HUES64 (cell line): ENCODE data around the gene IPO4.

Source experiments
- H3K27ac ChIP-seq: 2 replicates; pipeline ENCODE4 v1.7.0; 2013; ENCODE audit warnings: low read depth, low read length, inconsistent platforms
- H3K27me3 ChIP-seq: 2 replicates; pipeline ENCODE4 v1.6.1; 2013; ENCODE audit warnings: mild to moderate bottlenecking, low read length; ENCODE audit not compliant: insufficient read depth
- H3K36me3 ChIP-seq: 2 replicates; pipeline ENCODE4 v1.6.1; 2013; ENCODE audit warnings: mild to moderate bottlenecking, low read length; ENCODE audit not compliant: insufficient read depth
- H3K4me1 ChIP-seq: 2 replicates; pipeline ENCODE4 v1.6.1; 2013; ENCODE audit warnings: mild to moderate bottlenecking, low read length, moderate library complexity; ENCODE audit not compliant: insufficient read depth
- H3K4me3 ChIP-seq: 2 replicates; pipeline ENCODE4 v1.5.1; 2013; ENCODE audit warnings: mild to moderate bottlenecking, low read length, moderate library complexity
- H3K9ac ChIP-seq: 2 replicates; pipeline ENCODE4 v1.6.1; 2013; ENCODE audit warnings: mild to moderate bottlenecking, low read depth, low read length
- H3K9me3 ChIP-seq: 2 replicates; pipeline ENCODE4 v1.6.1; 2013; ENCODE audit warnings: low read depth, low read length; ENCODE audit not compliant: insufficient read depth
- WGBS: fragments of 150-250, 120-280 bp; methylation state at CpG from one replicate; pipeline ENCODE4 v1.1.7; 2013; ENCODE audit warnings: missing lambda C conversion rate; 5-methylcytosine and 5-hydroxymethylcytosine counted together

Gene IPO4

DNA sequence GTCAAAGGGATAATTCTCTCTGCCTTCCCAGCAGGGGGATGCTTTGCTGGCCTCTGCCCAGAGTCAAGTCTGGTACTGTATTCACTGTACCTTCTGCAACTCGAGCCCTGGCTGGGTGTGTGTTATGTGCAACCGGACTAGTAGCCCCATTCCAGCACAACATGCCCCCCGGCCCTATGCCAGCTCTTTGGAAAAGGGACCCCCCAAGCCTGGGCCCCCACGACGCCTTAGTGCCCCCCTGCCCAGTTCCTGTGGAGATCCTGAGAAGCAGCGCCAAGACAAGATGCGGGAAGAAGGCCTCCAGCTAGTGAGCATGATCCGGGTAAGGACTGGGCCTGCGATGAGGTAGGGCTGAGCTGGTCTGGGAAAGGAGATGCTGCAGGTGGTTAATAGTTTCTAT is 38.0 kb downstream of the IPO4 start:
- Histone ChIP-seq H3K4me3 (no peak overlapping the region), H3K36me3 (peaks cover 61% of the 10 kb centered on the region), H3K9ac (no peak overlapping the region), H3K4me1 (peaks cover 8% of the 10 kb centered on the region; the same call in 1 of the 2 replicates), H3K9me3 (no peaks in the 10 kb centered on the region), H3K27ac (no peak overlapping the region), H3K27me3 (no peaks in the 10 kb centered on the region)
- WGBS: 96% methylated on average over 9 of the region's 9 CpGs

DNA sequence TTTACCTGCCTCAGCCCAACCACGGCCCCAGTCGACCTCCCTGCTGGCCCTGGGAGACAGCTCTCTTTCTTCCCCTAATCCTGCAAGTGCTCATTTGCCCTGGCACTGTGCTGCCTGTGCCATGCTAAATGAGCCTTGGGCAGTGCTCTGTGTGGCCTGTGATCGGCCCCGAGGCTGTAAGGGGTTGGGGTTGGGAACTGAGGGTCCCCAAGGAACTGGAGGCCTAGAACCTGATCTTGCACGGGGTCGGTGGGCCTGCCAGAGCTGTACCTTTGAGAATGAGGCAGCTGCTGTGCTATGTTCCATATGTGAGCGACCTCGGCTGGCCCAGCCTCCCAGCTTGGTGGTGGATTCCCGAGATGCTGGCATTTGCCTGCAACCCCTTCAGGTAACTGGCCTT is 38.6 kb downstream of the IPO4 start:
- Histone ChIP-seq H3K4me3 (no peak overlapping the region), H3K9me3 (no peaks in the 10 kb centered on the region), H3K27ac (no peak overlapping the region), H3K9ac (no peak overlapping the region), H3K36me3 (peaks cover 56% of the 10 kb centered on the region), H3K27me3 (no peaks in the 10 kb centered on the region), H3K4me1 (peaks cover 10% of the 10 kb centered on the region; the same call in 1 of the 2 replicates)
- 94% methylated on average over 9 of the region's 9 CpGs for WGBS

DNA sequence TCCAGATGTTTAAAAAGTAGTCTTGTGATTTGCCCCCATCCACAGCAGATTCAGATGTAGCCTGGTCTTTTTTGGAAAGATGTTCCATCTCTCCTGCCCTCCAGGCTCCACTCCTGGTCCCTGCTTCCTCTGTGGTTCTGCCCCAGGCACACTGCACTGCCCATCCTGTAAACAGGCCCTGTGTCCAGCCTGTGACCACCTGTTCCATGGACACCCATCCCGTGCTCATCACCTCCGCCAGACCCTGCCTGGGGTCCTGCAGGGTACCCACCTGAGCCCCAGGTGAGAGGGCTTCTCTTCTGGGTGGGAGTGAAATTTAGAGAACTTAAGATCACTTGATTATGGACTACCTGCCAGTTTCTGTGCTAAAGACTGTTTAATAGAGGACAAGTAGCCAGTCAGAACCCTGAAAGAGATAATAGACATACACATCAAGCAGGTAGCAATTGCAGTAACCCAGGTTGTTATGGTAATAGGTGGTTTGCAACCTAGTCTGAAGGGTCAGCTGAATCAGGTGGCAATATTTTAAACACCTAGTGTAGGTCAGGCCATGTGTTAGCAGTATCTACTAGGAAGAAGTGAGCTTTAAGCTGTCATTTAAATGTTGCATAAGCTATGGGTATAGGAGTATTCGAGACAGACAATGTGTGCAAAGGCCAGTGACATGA is 39.2 kb downstream of the IPO4 start:
- no peaks in the 10 kb centered on the region for H3K27me3 ChIP-seq
- no peaks in the 10 kb centered on the region for H3K9me3 ChIP-seq
- H3K36me3 ChIP-seq: peaks cover 56% of the 10 kb centered on the region
- peaks cover 10% of the 10 kb centered on the region; the same call in 1 of the 2 replicates for H3K4me1 ChIP-seq
- no peak overlapping the region for H3K4me3 ChIP-seq
- no peak overlapping the region for H3K27ac ChIP-seq
- WGBS: 95% methylated on average over 3 of the region's 3 CpGs
- no peak overlapping the region for H3K9ac ChIP-seq

DNA sequence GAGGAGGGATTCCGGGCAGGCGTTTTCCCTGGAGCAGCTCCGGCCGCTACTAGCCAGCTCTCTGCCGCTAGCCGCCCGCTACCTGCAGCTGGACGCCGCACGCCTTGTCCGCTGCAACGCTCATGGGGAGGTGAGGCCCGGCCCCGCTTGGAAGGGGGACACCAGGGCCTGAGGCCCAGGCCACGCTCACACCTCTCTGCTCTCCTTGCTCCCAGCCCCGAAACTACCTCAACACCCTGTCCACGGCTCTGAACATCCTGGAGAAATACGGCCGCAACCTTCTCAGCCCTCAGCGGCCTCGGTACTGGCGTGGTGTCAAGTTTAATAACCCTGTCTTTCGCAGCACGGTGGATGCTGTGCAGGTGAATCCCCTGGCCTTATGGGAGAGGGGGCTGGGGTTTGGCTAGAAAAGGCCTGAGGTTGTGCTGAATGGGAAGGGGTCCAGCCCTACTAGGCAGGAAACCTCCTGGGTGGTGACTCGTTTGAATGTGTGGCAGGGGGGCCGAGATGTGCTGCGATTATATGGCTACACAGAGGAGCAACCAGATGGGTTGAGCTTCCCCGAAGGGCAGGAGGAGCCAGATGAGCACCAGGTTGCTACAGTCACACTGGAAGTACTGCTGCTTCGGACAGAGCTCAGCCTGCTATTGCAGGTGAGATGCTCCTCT is 40.7 kb downstream of the IPO4 start:
- peaks cover 63% of the 10 kb centered on the region for H3K36me3 ChIP-seq
- no peaks in the 10 kb centered on the region for H3K27me3 ChIP-seq
- H3K27ac ChIP-seq: no peak overlapping the region
- peak overlapping the region; percentile 80 for H3K9ac ChIP-seq
- H3K9me3 ChIP-seq: no peaks in the 10 kb centered on the region
- peaks cover 10% of the 10 kb centered on the region; the same call in 1 of the 2 replicates for H3K4me1 ChIP-seq
- peak overlapping the region; percentile 91 for H3K4me3 ChIP-seq
- WGBS: 10% methylated on average over 29 of the region's 29 CpGs

DNA sequence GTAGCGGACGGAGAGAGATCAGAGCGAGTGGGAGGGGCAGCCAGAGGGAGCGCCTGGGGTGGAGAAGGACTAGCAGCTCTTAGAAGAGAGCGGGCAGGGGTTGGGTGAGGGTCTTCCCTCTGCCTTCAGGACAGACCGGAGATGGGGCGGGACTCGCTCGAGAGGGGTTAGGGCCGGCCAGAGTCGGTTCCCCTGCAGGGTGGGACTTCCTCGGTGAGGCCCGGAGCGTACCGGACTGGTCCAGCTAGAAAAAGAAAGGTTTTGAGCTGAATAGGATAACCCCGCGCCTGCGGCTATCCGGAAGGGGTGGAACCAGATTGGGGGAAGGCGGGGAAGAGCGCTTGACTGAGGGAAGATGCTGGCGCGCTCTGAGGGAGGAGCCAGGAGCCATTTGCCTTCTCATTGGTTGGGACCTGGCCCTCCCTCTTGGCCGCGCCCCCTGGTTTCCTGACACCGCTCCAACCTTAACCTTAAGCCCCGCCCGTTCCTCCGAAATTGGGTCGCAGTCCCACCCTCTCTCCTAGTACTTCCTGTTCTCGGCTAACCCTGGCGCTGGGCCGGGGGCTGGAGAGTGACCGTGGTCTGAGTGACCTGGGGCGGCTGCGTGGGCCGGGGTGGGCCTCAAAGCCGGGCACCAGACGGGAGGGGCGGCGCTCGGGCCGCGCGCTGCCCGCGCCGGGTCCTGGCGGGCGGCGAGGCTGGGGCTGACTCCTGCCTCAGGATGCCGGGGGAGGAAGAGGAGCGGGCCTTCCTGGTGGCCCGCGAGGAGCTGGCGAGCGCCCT is 41.4 kb downstream of the IPO4 start, which contains the start of gene RNF31:
TSS of gene RNF31 (plus strand) at position 521 of the 783 bp plus-strand sequence. CDS start at position 722, 201 bp downstream.
- Histone ChIP-seq H3K9ac (peak within 1 kb of the TSS; percentile 83), H3K27ac (peak within 1 kb of the TSS; percentile 54), H3K36me3 (peaks cover 55% of the 10 kb centered on the region), H3K4me1 (peaks cover 10% of the 10 kb centered on the region; the same call in 1 of the 2 replicates), H3K9me3 (no peaks in the 10 kb centered on the region), H3K27me3 (no peaks in the 10 kb centered on the region), H3K4me3 (peak within 1 kb of the TSS; percentile 92)
- WGBS: under 1% methylated on average over 57 of the region's 57 CpGs

DNA sequence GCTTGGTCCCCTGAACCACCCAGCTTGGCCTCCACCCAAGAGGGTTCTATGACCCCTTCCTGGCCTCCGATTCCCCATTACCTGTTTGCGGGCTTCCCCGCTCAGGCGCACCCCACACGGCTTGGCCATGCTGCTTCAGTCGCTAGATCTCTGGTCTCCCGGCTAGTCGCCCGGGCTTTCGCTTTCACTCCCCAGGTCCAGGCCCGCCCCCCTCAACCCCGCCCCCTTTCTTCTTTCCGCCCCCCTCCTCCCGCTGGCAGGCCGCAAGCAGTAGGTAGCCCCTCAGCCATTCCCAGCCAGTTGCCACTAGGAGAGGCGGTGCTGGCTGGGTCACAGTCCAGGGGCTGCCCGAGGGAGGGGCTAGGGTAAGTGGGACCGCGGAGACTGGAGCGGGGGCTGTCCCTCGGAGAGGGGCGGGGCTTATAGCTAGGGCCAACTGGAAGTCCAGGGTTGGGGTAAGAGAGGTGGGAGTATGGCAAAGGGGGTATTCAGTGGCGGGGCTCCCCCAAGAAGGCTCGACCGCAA is 42.1 kb downstream of the IPO4 start, which contains the start of gene PSME2:
TSS of gene PSME2 (minus strand) at position 158 of the 525 bp plus-strand sequence. CDS start at position 129, 29 bp downstream.
- WGBS: 1% methylated on average over 22 of the region's 25 CpGs
- H3K27ac ChIP-seq: peak within 1 kb of the TSS; percentile 54

DNA sequence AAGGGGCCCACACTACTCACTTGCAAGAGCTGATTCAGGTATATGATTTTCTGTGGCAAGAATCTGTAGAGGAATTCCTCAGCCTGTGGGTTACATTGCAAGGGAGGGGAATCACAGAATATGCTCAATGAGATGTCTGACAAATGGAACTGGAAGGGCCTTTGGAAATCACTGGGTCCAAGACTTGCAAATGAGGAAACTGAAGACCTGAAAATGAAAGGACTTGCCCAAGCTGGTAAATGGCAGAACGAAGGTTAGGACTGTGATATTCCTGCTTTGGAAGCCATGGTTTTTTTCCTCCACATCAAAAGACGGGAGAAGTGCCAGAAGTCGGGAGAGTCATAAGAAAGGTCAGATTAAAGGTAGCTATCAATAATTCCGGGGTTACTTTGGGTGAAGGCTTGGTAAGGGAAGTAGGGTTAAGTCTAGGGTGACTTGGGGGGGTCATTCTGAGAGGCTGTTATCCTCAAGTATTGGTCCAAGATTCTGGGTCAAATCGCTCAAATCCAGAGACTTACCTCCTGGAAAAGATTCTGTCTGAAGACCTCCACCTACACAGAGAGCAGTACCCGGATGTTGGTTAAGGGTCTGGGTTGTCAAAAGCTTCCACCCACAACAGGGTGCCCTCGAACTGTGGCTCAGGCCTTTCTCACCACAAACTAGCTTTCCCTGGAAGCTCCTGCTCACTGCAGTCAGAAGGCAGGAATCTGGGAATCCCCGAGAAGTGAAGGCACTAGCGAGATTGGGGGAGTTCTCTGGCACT is 42.7 kb downstream of the IPO4 start:
- Histone ChIP-seq H3K36me3 (peaks cover 42% of the 10 kb centered on the region), H3K4me3 (peak overlapping the region; percentile 92), H3K9me3 (no peaks in the 10 kb centered on the region), H3K27ac (peak overlapping the region; percentile 50; the same call in 1 of the 2 replicates), H3K9ac (peak overlapping the region; percentile 83), H3K27me3 (no peaks in the 10 kb centered on the region), H3K4me1 (peaks cover 10% of the 10 kb centered on the region; the same call in 1 of the 2 replicates)
- WGBS: 46% methylated on average over 7 of the region's 9 CpGs

More for the DNA sequence above, 42.1 kb downstream of the IPO4 start, which contains the start of gene PSME2:
- Histone ChIP-seq H3K27me3 (no peaks in the 10 kb centered on the region), H3K4me1 (peaks cover 10% of the 10 kb centered on the region; the same call in 1 of the 2 replicates), H3K4me3 (peak within 1 kb of the TSS; percentile 92), H3K36me3 (peaks cover 49% of the 10 kb centered on the region), H3K9ac (peak within 1 kb of the TSS; percentile 83), H3K9me3 (no peaks in the 10 kb centered on the region)

DNA sequence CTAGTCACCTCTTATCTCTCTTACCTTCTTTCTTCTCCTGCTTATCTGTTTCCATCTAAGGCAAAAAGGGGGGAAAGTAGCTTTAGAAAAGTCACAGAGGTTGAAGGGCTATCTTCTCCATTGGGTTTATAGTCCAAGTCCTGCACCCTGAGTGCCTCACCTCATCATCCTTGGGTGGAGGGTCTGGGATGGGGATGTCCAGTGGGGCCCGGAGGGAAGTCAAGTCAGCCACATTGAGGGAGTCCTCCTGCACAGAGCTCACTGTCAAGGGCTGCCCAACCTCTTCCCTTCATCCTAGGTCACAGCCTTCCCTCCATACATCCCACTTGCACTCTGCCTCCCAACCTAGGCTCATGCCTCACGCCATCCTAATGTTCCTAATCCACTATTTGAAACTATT is 43.4 kb downstream of the IPO4 start:
- no peak overlapping the region for H3K27ac ChIP-seq
- no peak overlapping the region for H3K9ac ChIP-seq
- 0 out of 2 replicates have a peak overlapping the region, but pooled peaks have one; percentile 92 for H3K4me3 ChIP-seq
- H3K27me3 ChIP-seq: no peaks in the 10 kb centered on the region
- H3K4me1 ChIP-seq: peaks cover 10% of the 10 kb centered on the region; the same call in 1 of the 2 replicates
- 91% methylated on average over 2 of the region's 2 CpGs for WGBS
- peaks cover 36% of the 10 kb centered on the region for H3K36me3 ChIP-seq
- no peaks in the 10 kb centered on the region for H3K9me3 ChIP-seq

DNA sequence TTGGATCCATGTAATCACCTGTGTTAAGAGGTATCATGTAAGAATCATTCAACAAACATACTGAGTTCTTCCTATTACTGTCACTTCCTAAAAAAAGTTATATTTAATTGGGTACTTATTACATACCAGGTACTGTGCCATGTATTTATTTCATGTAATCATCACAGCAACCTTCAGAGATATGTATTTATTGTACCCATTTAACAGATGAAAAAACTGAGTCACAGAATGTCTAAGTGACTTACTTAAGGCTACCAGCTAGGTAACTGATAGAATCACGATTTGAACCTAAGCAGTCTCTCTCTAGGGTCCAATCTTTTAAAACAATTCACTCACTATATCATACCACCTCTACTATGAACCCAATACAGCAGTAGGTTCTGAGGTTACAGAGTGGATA is 44.2 kb downstream of the IPO4 start:
- Histone ChIP-seq H3K27me3 (no peaks in the 10 kb centered on the region), H3K27ac (no peak overlapping the region), H3K4me1 (peaks cover 10% of the 10 kb centered on the region; the same call in 1 of the 2 replicates), H3K4me3 (no peak overlapping the region), H3K9me3 (no peaks in the 10 kb centered on the region), H3K36me3 (peaks cover 33% of the 10 kb centered on the region), H3K9ac (no peak overlapping the region)
- WGBS: 100% methylated on average over 1 of the region's 1 CpG

DNA sequence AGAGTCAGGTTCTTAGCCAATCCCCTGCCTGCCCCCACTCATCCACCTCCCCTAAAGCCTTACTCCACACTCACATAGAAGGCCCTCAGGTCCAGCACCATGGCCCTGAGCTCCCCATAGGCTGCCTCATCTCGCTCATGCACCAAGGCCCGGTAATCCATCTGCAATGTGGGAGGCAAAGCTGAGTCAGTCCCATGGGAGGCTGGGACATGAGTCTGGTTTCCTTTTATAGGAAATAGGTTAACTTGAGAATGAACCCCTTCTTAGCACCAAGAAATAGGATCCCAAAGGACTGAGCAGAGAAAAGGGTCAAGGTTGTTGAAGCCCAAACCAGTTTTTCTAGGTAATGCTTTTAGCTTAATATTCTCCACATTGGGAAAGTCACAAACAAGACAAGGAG is 45.1 kb downstream of the IPO4 start:
- 94% methylated on average over 2 of the region's 2 CpGs for WGBS
- no peak overlapping the region for H3K4me3 ChIP-seq

More for the DNA sequence above, 45.1 kb downstream of the IPO4 start:
- Histone ChIP-seq H3K9ac (no peak overlapping the region), H3K36me3 (peaks cover 34% of the 10 kb centered on the region), H3K9me3 (no peaks in the 10 kb centered on the region), H3K27me3 (no peaks in the 10 kb centered on the region), H3K27ac (no peak overlapping the region), H3K4me1 (peaks cover 9% of the 10 kb centered on the region; the same call in 1 of the 2 replicates)
